ENCODE results near the gene NTPCR.

DNA sequence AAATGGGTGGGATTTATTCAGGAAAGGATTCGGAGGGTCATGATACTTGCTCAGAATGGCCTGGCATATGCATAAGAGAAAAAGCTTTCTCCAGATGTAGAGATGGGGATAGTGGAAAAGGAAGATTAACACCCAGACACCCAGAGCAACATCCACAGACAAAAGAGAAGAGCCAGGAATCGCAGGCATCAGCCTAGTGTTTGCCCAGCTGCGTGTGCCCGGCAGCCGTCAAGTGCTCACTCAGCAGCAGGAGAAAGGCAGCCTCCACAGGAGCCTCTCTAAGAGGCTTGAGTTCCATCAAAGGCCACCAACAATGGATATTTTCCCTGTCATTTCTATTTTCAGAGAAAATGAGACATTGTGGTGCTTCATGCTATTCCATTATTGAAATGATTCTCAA lies 54.7 kb downstream of the NTPCR start:
- TF ChIP-seq, protein P1, sequence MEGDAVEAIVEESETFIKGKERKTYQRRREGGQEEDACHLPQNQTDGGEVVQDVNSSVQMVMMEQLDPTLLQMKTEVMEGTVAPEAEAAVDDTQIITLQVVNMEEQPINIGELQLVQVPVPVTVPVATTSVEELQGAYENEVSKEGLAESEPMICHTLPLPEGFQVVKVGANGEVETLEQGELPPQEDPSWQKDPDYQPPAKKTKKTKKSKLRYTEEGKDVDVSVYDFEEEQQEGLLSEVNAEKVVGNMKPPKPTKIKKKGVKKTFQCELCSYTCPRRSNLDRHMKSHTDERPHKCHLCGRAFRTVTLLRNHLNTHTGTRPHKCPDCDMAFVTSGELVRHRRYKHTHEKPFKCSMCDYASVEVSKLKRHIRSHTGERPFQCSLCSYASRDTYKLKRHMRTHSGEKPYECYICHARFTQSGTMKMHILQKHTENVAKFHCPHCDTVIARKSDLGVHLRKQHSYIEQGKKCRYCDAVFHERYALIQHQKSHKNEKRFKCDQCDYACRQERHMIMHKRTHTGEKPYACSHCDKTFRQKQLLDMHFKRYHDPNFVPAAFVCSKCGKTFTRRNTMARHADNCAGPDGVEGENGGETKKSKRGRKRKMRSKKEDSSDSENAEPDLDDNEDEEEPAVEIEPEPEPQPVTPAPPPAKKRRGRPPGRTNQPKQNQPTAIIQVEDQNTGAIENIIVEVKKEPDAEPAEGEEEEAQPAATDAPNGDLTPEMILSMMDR (IDR thresholded peaks at IDR 0.05 in 8 of 11, conservative IDR thresholded peaks at IDR 0.05 in 3 of 11) = no peak
- no peak for TF ChIP-seq POLR2AphosphoS5 (IDR thresholded peaks at IDR 0.05)
